ENCODE data around the gene MPRIP.

MPRIP gene

GRCh38 chr17:17076066-17076465, 33.8 kb downstream of the MPRIP start:
- Histone ChIP-seq H3K79me2 (ENCODE audit: control insufficient read depth, insufficient read depth, low read length) (peaks cover 44% of the 10 kb centered on the region), H2BK15ac (replicated peaks; ENCODE audit: low read depth) (no peak overlapping the region), H4K8ac (ENCODE audit: low read depth, low read length) (no peak overlapping the region), H2BK5ac (ENCODE audit: low read length) (no peak overlapping the region), H3K56ac (ENCODE audit: low read length) (no peak overlapping the region), H3K4me3 (ENCODE audit: low read length) (no peak overlapping the region), H3K27ac (ENCODE audit: low read depth, low read length) (no peak overlapping the region), H2BK120ac (ENCODE audit: low read depth, low read length) (no peak overlapping the region), H4K5ac (ENCODE audit: low read length) (no peak overlapping the region), H3K79me1 (ENCODE audit: low read length) (peaks cover 63% of the 10 kb centered on the region), H3K4me1 (ENCODE audit: control insufficient read depth, low read depth, low read length) (peaks cover 2% of the 10 kb centered on the region), H3K36me3 (ENCODE audit: control insufficient read depth, insufficient read depth, low read length) (peaks cover 5% of the 10 kb centered on the region), H3K23ac (ENCODE audit: low read length) (no peak overlapping the region), H3K9ac (ENCODE audit: low read length) (no peak overlapping the region), H3K4ac (ENCODE audit: low read depth, low read length) (no peak overlapping the region), H3K18ac (ENCODE audit: low read length) (no peak overlapping the region), H2AK5ac (ENCODE audit: low read length) (no peak overlapping the region), H3K27me3 (ENCODE audit: insufficient read depth, low read length, poor library complexity) (no peaks in the 10 kb centered on the region), H3K4me2 (ENCODE audit: low read length) (no peak overlapping the region)
- DNase-seq = no peak
- no CpG with 5 or more reads among the region's 5 CpGs for WGBS (ENCODE audit: extremely low coverage, insufficient coverage, low lambda C conversion rate)

- H3K36me3 ChIP-seq (ENCODE audit: control insufficient read depth, insufficient read depth, low read length) = peaks cover 5% of the 10 kb centered on the region
- no peak overlapping the region for H3K4me3 ChIP-seq (ENCODE audit: low read length)
- H2AK5ac ChIP-seq (ENCODE audit: low read length) = no peak overlapping the region
- peaks cover 60% of the 10 kb centered on the region for H3K79me1 ChIP-seq (ENCODE audit: low read length)
- H3K27ac ChIP-seq (ENCODE audit: low read depth, low read length) = no peak overlapping the region
- H2BK15ac ChIP-seq (replicated peaks; ENCODE audit: low read depth) = no peak overlapping the region
- no peak overlapping the region for H3K23ac ChIP-seq (ENCODE audit: low read length)
- WGBS (ENCODE audit: extremely low coverage, insufficient coverage, low lambda C conversion rate) = no CpG with 5 or more reads among the region's 6 CpGs
- no peak for DNase-seq
- no peak overlapping the region for H3K18ac ChIP-seq (ENCODE audit: low read length)
- no peak overlapping the region for H3K56ac ChIP-seq (ENCODE audit: low read length)
- H3K9ac ChIP-seq (ENCODE audit: low read length) = no peak overlapping the region
- H3K4ac ChIP-seq (ENCODE audit: low read depth, low read length) = no peak overlapping the region
- H3K4me1 ChIP-seq (ENCODE audit: control insufficient read depth, low read depth, low read length) = peaks cover 2% of the 10 kb centered on the region
- H3K27me3 ChIP-seq (ENCODE audit: insufficient read depth, low read length, poor library complexity) = no peaks in the 10 kb centered on the region
- H3K4me2 ChIP-seq (ENCODE audit: low read length) = no peak overlapping the region
- no peak overlapping the region for H4K8ac ChIP-seq (ENCODE audit: low read depth, low read length)
- H4K5ac ChIP-seq (ENCODE audit: low read length) = no peak overlapping the region
- peaks cover 35% of the 10 kb centered on the region for H3K79me2 ChIP-seq (ENCODE audit: control insufficient read depth, insufficient read depth, low read length)
- H2BK120ac ChIP-seq (ENCODE audit: low read depth, low read length) = no peak overlapping the region
- H2BK5ac ChIP-seq (ENCODE audit: low read length) = no peak overlapping the region
Observed at GRCh38 chr17:17077101-17077500, 34.8 kb downstream of the MPRIP start.

- peak; percentile 30 for DNase-seq
- H3K4me3 ChIP-seq (ENCODE audit: low read length) = no peak overlapping the region
- H3K27ac ChIP-seq (ENCODE audit: low read depth, low read length) = peak overlapping the region; percentile 33
- no peak overlapping the region for H2BK15ac ChIP-seq (replicated peaks; ENCODE audit: low read depth)
- no peak overlapping the region for H2BK5ac ChIP-seq (ENCODE audit: low read length)
- no peak overlapping the region for H3K18ac ChIP-seq (ENCODE audit: low read length)
- no peak overlapping the region for H2BK120ac ChIP-seq (ENCODE audit: low read depth, low read length)
- H4K8ac ChIP-seq (ENCODE audit: low read depth, low read length) = no peak overlapping the region
- peaks cover 5% of the 10 kb centered on the region for H3K36me3 ChIP-seq (ENCODE audit: control insufficient read depth, insufficient read depth, low read length)
- H3K4me2 ChIP-seq (ENCODE audit: low read length) = no peak overlapping the region
- peak overlapping the region; percentile 7 for H3K56ac ChIP-seq (ENCODE audit: low read length)
- H3K23ac ChIP-seq (ENCODE audit: low read length) = no peak overlapping the region
- no peak overlapping the region for H3K4ac ChIP-seq (ENCODE audit: low read depth, low read length)
- WGBS (ENCODE audit: extremely low coverage, insufficient coverage, low lambda C conversion rate) = no CpG with 5 or more reads among the region's 15 CpGs
- no peak overlapping the region for H4K5ac ChIP-seq (ENCODE audit: low read length)
- H3K79me1 ChIP-seq (ENCODE audit: low read length) = peaks cover 59% of the 10 kb centered on the region
- peaks cover 28% of the 10 kb centered on the region for H3K79me2 ChIP-seq (ENCODE audit: control insufficient read depth, insufficient read depth, low read length)
- no peaks in the 10 kb centered on the region for H3K27me3 ChIP-seq (ENCODE audit: insufficient read depth, low read length, poor library complexity)
- H2AK5ac ChIP-seq (ENCODE audit: low read length) = no peak overlapping the region
- H3K4me1 ChIP-seq (ENCODE audit: control insufficient read depth, low read depth, low read length) = peaks cover 2% of the 10 kb centered on the region
- no peak overlapping the region for H3K9ac ChIP-seq (ENCODE audit: low read length)
Observed at GRCh38 chr17:17077861-17078732, 35.8 kb downstream of the MPRIP start.

DNA sequence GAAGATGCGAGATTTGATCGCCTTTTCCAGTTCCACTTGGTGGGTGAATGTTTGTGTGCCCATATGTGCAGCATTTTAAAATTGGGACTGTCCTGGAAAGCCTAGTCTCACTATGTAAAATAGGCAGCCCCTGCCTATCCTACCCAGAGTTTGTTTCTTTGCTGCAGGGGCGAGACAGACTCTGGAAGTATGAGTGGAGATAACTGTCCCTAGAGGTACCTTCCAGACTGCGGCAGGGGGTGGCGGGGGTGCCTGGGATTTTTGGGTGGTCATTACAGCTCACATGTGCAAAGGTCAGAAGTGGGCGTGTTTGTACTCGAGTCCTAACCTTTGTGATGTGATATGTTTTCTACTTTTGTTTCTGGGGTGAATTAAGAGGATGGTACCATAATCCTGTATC, 36.6 kb downstream of the MPRIP start:
- Histone ChIP-seq H3K27ac (ENCODE audit: low read depth, low read length) (no peak overlapping the region), H3K18ac (ENCODE audit: low read length) (no peak overlapping the region), H2BK120ac (ENCODE audit: low read depth, low read length) (no peak overlapping the region), H3K4me1 (ENCODE audit: control insufficient read depth, low read depth, low read length) (peaks cover 2% of the 10 kb centered on the region), H3K36me3 (ENCODE audit: control insufficient read depth, insufficient read depth, low read length) (peaks cover 5% of the 10 kb centered on the region), H4K5ac (ENCODE audit: low read length) (no peak overlapping the region), H3K4me2 (ENCODE audit: low read length) (no peak overlapping the region), H3K23ac (ENCODE audit: low read length) (no peak overlapping the region), H3K4me3 (ENCODE audit: low read length) (no peak overlapping the region), H3K79me2 (ENCODE audit: control insufficient read depth, insufficient read depth, low read length) (peaks cover 20% of the 10 kb centered on the region), H3K4ac (ENCODE audit: low read depth, low read length) (no peak overlapping the region), H2BK5ac (ENCODE audit: low read length) (no peak overlapping the region), H2AK5ac (ENCODE audit: low read length) (no peak overlapping the region), H2BK15ac (replicated peaks; ENCODE audit: low read depth) (no peak overlapping the region), H3K56ac (ENCODE audit: low read length) (no peak overlapping the region), H3K79me1 (ENCODE audit: low read length) (peaks cover 57% of the 10 kb centered on the region), H4K8ac (ENCODE audit: low read depth, low read length) (no peak overlapping the region), H3K9ac (ENCODE audit: low read length) (no peak overlapping the region), H3K27me3 (ENCODE audit: insufficient read depth, low read length, poor library complexity) (no peaks in the 10 kb centered on the region)
- no CpG with 5 or more reads among the region's 7 CpGs for WGBS (ENCODE audit: extremely low coverage, insufficient coverage, low lambda C conversion rate)
- DNase-seq = no peak

DNA sequence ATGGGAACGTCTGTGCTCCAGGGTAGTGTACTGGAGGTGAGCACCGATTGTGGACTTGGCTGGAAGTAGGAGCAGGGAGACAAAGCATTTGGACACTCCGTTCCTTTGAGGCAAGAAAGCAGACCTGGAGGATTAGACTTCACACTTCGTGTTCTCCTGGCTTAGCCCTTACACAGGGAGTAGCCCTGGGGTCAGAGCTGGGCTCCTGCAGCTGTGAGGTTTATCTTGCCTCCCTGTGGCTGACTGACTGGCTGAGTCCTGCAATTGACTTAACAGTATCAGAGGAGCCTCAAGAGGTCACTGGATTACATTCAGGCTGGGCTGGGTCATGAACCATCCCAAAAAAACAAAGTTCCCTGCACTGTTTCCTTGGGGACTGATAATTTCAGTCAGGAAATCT, 37.1 kb downstream of the MPRIP start:
- Histone ChIP-seq H3K79me2 (ENCODE audit: control insufficient read depth, insufficient read depth, low read length) (peaks cover 16% of the 10 kb centered on the region), H4K8ac (ENCODE audit: low read depth, low read length) (no peak overlapping the region), H3K27me3 (ENCODE audit: insufficient read depth, low read length, poor library complexity) (no peaks in the 10 kb centered on the region), H3K79me1 (ENCODE audit: low read length) (peaks cover 56% of the 10 kb centered on the region), H3K4me2 (ENCODE audit: low read length) (no peak overlapping the region), H3K18ac (ENCODE audit: low read length) (no peak overlapping the region), H3K4me3 (ENCODE audit: low read length) (no peak overlapping the region), H4K5ac (ENCODE audit: low read length) (no peak overlapping the region), H2BK120ac (ENCODE audit: low read depth, low read length) (no peak overlapping the region), H2AK5ac (ENCODE audit: low read length) (no peak overlapping the region), H3K4ac (ENCODE audit: low read depth, low read length) (no peak overlapping the region), H3K4me1 (ENCODE audit: control insufficient read depth, low read depth, low read length) (peaks cover 2% of the 10 kb centered on the region), H3K27ac (ENCODE audit: low read depth, low read length) (no peak overlapping the region), H2BK5ac (ENCODE audit: low read length) (no peak overlapping the region), H3K9ac (ENCODE audit: low read length) (no peak overlapping the region), H2BK15ac (replicated peaks; ENCODE audit: low read depth) (no peak overlapping the region), H3K56ac (ENCODE audit: low read length) (no peak overlapping the region), H3K36me3 (ENCODE audit: control insufficient read depth, insufficient read depth, low read length) (peaks cover 5% of the 10 kb centered on the region), H3K23ac (ENCODE audit: low read length) (no peak overlapping the region)
- WGBS (ENCODE audit: extremely low coverage, insufficient coverage, low lambda C conversion rate) = no CpG with 5 or more reads among the region's 4 CpGs
- DNase-seq = peak; percentile 91
